Cortex of kidney (tissue), 1 donor: ENCODE measurements around the gene NHLRC3.
"Not testable (repeated sequence)": the region's sequence is repeated elsewhere in the genome, so short reads cannot be mapped to it uniquely, and the experiment has no call there.

ENCODE experiments used
- DNase-seq: peaks from one replicate; lab custom pipeline; 2025; lab: John Stamatoyannopoulos, UW

The NHLRC3 gene, protein sequence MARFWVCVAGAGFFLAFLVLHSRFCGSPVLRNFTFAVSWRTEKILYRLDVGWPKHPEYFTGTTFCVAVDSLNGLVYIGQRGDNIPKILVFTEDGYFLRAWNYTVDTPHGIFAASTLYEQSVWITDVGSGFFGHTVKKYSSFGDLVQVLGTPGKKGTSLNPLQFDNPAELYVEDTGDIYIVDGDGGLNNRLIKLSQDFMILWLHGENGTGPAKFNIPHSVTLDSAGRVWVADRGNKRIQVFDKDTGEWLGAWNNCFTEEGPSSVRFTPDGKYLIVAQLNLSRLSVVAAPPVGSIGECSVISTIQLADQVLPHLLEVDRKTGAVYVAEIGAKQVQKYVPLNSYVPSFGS

DNA sequence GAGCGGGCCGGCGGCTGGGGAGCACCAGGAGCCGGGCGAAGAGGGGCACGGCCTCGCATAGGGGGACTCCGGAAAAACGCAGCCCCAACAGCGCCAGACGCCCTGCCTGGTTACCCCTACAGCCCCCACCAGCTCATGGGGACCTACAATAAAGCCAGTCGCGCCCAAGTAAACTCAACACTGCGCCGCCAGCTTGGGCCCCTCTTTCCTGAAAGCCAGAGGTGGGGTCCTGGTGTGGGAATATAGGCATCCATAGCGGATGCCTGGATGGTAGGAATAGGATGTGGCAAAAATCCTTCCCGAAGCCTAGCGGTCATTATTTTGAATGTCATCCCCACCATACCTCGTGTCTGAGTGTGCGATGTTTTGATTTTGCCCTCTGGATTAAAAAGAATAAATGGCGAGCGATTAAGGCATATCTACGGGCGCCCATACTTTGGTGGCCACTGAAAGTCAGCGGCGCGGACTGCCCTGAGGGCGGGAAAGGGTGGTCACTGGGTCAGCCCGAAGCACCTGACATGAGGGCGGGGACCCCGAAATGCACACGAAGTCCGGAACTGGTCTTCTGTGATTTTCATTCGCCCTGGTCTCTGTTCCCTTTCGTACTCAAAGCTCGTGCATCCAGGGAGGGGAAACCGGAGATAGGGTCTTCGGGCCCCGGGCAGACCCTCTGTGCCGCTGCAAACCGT, at the start of gene NHLRC3, which contains the start of gene PROSER1:
NHLRC3 (plus strand) TSS at position 577 of the 689 bp plus-strand sequence. CDS start 184 bp downstream, outside the sequence.
PROSER1 (minus strand) TSS at position 210 of the 689 bp plus-strand sequence. CDS start 847 bp downstream, outside the sequence.
- DNase-seq = peak; percentile 59

DNA sequence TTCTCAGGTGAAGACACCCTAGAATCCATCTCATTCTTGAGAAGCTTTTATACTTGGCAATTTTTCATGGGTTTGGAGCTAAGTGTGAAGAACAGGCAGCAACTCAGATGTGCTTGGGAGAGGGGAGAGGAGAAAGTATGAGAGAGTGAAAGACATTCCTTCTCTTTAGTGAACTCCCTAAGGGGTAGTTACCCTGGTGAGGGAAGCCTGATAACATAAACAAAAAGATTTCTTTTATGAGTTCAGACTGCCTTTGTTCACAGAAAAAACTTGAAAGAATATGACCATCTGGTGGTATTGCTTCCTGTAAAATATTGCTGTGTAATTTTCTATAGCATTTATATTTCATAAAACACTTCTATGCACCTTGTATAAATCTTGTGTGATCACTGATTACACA, 47.6 kb upstream of the NHLRC3 start, which contains the start of gene STOML3:
STOML3 (minus strand) TSS at position 139 of the 400 bp plus-strand sequence; CDS start at position 29, 110 bp downstream.
- DNase-seq = no peak

DNA sequence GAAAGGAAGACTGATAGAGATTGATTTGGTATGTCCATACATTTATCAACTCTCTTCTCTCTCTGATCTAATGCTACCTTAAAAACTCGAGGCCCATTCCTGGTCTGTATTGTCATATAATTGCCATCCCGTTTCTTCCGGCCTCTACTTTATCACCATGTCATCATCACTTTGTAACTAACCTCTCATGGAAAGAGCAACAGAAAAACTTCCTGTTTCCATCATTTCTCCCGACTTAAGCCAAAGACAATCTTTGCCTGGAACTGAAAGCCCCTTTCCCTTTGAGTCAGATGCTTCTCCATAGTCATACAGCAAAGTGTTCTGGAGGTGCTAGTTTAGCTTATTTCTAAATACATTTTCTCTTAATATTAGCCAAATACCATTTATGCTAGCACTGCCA, 44.9 kb upstream of the NHLRC3 start:
- DNase-seq = no peak

DNA sequence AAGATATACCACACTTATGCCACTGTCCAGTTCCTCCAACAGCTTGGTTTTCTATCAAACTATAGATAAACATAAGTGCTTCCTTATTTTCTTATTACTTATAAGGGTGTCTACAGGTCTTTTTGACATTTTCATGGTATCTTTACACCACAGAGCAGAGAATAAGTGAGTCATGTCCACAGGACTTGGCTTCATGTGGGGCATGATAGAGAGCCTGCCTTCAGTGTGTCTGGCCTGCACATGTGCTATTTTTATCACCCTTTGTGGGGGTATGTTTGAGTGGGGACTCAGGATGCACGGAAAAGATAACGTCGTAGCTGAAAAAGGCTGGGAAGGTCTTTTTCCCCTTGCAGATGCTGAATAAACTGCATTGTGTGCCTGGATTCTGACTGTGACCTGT, 39.5 kb upstream of the NHLRC3 start:
- no peak for DNase-seq

DNA sequence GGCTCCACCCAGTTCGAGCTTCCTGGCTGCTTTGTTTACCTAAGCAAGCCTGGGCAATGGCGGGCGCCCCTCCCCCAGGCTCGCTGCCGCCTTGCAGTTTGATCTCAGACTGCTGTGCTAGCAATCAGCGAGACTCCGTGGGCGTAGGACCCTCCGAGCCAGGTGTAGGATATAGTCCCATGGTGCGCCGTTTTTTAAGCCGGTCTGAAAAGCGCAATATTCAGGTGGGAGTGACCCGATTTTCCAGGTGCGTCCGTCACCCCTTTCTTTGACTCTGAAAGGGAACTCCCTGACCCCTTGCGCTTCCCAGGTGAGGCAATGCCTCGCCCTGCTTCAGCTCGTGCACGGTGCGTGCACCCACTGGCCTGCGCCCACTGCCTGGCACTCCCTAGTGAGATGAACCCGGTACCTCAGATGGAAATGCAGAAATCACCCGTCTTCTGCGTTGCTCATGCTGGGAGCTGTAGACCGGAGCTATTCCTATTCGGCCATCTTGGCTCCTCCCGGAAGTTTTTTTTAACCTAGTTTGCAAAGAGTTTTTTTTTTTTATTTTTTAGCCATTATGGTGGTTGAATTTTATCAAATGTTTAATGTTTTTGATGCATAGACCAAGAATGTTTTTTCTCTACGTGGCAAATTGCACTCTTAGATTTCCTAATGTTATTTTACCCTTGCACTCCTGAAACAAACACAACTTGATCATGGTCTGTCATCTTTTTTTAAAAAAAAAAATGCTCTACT, 31.7 kb upstream of the NHLRC3 start:
- not testable (repeated sequence) for DNase-seq

DNA sequence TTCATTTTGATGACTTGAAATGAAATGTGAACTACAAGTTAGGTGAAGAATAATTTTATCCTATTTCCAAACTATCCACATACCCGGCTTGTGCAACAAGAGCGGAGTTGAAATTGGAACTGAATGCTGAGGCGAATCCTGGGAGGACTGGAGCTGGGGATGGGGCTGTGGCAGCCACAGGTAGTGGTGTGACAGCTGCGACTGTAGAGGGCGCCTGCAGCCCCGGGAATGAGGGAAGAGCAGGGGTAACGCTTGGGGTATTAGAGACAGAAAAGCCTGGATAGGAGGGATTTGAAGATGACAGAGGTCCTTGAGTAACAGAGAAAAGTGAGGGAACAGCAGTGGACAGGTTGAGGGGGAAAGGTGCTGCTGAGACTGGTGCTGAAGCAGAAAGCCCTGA, 25.6 kb upstream of the NHLRC3 start:
- DNase-seq = no peak

DNA sequence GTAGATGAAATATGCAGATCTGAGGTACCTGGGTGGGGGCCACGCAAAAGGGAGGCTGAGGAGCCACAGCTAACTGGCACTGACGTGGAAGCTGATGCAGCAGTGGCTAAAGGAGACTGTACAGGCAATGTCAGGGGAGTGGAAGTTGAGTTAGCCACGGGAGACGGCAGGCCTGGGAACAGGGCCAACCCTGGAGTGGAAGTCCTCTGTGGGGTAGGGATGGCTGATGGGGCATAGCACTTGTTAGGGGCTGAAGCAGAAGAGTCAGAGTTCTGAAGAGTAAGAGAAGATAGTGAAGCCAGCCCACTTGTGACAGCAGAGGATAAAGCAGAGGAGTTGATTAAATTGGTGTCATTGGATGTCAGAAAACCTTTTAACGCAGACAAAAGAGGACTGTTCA, 24.8 kb upstream of the NHLRC3 start:
- DNase-seq = no peak

DNA sequence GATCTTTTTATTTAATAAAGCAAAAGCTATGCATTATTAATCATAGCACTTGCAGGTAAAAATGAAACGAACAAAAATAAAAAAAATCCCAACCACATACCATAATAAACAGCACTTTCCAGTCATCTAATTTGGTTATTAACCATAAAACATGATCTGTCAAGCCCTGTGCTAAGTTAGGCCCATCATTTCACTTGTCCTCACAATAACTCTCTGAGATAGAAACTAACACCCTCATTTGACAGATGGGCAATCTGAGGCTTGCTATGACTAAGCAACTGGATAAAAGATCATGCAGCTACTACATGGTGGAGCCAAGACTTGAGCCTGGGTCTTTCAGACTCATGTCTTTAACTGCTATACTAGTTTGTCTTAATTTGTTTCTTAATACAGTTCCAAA, 22.2 kb upstream of the NHLRC3 start:
- no peak for DNase-seq

DNA sequence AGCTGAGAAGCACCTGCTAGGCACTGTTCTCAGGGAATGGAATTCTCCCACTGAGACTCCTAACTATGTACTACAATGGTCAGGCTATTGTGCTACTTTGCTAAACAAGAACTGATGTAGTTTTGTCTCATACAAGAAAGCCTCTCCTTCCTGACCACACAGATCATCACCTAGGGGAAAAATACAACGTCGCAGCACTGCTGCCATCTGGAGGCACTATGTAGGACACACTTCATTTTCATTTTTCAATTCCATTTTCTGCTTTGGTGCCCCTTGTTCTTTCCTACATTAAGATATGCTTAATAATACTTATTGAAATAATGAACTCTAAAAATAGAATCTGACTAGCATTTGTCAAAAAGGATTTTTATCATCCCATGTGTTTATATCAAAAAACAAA, 21.5 kb upstream of the NHLRC3 start:
- DNase-seq = no peak

DNA sequence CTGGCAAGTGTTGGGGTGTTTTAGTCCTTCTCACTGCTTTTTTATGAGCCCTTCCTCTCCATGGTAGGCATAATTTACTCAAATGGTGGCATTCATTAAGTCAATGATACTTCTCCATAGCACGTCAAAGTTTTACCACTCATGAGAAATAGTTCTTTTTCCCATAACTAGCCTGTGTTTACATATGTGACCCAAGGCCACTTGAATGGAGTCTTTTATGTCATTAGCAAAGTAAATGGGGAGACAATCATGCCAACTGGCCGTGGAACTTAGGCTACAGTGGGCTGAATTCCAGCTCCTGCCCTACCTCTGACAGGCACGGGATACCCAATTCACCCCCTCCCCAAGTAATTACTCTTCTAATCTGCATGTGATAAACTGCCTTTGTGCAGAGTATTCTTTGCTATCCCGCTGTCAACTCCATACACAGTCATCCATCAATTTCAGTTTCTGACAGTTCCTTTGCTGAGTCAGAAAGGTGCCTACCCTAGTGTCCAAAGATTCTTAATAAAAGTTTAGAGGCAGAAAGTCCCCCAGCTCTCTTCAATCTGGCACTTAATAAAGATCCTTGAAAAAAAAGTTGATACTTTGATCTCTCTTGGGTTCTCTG, 17.3 kb upstream of the NHLRC3 start:
- DNase-seq = no peak

DNA sequence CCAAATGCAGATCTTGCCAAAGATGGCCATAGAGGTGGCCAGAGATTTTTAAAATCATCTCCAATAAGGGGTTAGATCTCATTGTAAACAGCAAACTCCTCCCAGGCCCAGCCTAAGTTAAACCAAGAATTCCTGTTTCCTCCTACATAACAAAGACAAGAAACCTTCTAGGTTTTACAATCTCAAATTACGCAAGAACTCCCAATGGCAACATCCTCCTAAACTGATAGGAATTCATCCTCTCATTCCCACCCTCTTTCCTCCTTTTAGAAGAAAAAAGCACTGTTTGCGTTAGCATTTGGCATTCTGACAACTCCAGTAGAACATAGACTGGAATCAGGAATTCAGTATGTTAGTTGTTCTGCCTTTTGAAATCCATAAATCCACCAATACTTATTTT, 14.9 kb upstream of the NHLRC3 start:
- no peak for DNase-seq

DNA sequence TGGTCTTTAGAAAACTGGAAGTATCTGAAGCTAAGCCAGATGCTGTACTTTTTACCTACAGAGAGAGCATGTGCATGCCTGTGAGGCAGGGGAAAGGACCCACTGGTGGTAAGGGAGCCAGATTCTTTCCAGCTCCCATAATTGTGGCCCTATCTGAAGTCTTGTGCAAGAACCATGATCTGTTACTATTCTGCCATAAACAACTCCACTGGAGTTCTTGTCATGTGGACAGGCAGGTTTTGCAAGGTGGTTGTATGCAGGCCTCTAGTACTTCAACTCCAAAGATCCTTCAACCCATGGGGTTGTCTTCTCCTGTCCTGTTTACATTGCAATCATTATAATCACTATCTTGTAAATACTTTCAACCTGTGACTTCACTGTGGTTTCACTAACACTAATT, 14.5 kb upstream of the NHLRC3 start:
- no peak for DNase-seq

DNA sequence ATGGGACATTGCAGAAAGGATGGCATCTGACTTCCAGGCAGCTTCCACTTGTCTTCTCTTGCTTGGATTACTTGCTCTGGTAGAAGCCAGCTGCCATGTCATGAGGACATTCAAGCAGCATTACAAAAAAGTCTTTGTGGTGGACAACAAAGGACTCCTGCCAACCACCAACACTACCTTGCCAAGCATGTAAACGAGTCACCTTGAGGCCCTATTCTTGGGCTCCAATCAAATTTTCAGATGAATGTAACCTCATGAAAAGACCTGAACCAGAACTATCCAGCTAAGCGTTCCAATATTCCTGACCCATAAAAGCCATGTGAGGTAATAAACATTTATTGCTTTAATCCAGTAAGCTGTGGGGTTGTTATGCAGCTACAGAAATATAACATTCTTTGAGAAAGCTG, 12.8 kb upstream of the NHLRC3 start:
- DNase-seq = no peak

DNA sequence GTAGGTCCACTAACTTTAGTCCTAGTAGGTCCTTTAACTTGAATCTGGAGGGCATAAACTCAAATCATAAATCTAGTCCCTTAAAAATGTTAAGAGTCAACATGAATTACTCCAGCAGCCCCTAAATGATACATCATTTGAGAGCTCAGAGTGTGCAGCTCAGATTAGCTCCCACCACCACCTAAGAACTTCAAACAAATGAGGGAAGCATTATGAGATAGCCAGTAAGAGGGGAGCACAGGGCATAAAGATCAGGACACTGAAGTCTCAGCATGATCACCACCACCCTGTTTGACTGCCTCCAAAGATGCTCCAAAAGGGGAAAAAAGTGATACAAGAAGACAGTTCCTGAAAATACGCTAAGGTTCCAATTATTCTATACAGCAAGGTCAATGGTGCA, 6.1 kb upstream of the NHLRC3 start:
- DNase-seq = no peak

DNA sequence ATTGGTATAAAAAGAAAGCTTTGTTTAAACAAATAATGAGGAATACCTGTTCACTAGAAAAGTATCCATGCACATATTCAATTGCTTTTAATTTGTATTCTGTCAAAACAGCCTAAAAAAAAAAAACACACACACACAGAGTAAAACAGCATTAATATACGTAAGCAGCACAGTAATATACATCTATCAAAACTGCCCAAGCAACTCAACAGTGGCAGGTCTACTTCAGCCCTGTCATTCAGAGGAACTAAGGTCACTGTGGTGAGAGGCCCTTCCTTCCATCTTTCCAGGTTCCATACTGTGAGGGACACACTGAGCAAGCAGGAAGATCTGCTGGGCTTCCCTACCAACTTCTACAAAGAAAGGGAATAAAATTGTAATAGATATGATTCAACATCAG, 4.2 kb upstream of the NHLRC3 start:
- DNase-seq = no peak

DNA sequence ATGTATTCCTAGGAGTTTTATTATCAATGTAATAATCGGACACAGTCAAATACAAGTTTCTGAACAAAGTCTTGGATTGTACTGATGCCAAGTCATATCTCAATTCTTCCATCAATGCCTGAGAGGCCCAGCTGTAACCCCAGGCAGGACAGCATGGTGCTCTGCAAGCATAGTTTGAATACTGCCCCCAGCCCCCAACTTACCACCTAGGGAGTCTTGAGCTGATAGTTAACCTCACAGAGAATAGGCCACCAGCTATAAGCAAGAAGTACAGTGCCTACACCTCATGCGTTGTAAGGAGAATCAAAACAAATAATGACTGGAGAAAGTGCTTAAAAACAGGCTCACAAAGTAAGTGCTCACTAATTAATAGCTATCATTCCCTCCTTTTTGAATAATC, 3.1 kb upstream of the NHLRC3 start:
- no peak for DNase-seq

DNA sequence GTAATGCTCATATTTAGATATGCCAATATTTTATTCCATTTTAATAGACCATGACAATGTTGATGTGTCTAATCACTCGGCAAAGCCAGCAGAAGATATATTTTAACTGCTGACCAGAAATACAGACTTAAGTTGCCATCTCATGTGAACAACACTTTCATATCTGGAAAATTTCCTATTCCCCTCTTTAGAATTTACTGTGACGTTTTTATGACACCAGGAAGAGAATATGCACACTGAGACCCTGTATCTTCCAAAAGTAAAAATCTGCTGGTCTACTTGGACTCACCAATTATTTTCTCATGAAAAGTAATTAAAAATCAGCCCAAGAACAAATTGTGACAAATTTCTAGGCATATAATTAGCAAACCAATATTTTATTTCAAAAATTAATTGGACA, 2.5 kb upstream of the NHLRC3 start:
- no peak for DNase-seq

DNA sequence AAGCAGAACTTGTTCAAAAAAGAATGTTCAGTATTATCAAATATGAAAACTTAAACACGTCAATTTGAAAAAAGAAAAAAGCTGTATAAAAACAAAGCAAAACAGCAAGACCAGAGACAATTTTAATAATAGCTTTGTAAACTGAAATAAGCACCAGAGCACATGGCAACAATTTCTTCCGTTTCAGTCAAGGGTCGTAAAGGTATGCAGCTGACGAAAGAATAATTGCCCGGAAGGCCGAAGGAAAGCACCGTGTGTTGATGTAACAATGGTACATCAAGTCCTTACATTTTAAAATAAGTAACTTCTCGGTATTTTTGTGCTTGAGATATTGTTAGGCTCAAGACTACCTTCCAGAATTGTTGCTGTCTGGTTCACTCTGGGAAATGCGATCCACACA, 2.0 kb upstream of the NHLRC3 start:
- DNase-seq = no peak

DNA sequence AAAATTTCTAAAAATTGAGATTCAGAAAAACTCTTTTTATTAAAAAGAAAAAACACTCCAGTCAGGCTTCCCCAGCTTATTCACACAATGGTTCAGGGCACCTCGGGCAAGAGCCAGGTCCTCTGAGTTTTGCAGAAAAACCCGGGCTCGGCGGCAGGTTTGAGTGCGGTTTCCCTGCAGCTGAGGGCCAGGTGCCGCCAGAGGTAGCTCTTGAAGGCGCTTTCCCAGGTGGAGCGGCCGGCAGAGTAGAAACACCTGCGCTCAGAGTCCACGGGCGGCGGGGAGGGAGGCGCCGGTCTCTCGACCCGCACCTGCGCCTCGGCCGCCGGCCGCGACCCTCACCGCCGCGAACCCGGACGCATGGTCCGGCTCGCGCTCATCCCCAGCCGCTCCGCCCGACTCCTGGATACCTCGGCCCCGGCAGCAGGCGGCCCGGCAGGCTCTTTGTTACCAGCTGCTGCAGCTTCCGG, 811 bp upstream of the NHLRC3 start:
- DNase-seq = no peak

DNA sequence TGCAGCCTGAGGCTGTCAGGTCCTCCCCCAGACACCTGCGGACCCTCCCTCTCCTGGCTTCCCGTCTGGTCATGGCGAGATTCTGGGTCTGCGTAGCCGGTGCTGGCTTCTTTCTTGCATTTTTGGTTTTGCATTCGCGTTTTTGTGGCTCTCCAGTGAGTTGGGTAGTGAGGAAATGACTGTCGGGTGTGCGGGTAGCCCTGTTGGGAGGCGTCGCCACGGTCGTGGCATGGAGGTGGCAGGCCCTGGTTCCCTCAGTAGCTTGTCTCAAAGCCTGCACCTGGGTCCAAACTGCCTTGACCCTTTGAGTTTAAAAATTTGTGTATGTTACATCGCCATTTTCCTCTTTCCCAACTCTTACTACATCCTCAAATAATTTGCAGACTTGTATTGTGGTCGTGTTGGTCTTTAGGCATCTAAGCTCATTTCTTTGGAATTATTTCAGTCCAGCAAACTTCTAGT, 344 bp downstream of the NHLRC3 start:
- DNase-seq = no peak

DNA sequence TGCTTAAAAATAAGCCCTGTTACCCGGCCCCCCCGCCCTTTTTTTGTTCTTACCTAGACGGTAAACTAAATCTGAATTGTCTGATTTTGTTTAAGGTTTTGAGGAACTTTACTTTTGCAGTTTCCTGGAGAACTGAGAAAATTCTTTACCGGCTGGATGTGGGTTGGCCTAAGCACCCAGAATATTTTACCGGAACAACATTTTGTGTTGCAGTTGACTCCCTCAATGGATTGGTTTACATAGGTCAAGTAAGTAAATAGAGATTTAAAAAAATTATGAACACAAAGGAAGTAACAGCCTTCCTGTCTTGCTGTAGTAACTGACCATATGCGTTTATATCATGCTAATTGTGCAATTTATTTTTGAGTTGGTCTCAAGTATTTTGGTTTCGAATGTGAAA, 785 bp downstream of the NHLRC3 start:
- no peak for DNase-seq

DNA sequence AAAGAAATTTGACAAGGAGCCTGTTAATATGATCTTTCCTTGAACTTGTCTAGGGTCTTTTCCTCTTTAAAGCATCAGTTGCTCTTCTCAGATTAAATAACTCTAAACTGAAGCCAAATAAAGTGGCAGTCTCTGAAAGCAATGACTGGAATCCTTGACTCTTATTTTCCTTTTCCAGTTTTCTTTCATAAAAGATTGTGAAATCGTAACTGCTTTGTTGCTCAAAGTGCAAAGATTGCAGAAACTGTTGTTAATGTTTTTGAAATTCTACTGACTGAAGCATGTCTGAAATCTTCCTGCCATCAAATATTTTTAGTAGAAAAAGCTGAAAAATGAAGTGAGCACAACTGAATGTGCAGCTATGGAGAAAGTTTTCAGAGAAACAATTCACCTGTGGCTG, 1.9 kb downstream of the NHLRC3 start:
- no peak for DNase-seq
